Stomach (tissue), 9 donors: Measurements from ENCODE around the gene CDC37L1. TPM values are rescaled to one million over a fixed set of nuclear protein-coding genes. Genes with fewer than 3 reads are reported as not detected.
A peak's percentile ranks its signal among the peaks of the same experiment; 100 is the strongest.

ENCODE experiments used
- DNase-seq, 2 donors: peaks; one replicate each; pipeline versions ENCODE4 v3.0.0 to v3.0.0-alpha.2; 2013 to 2019
- H3K27ac ChIP-seq, 5 donors: fragments of 200-600 bp in 4 of 5; sonication (generic) in 4 of 5; one replicate each; pipeline ENCODE4 v1.5.1; 2013 to 2019; ENCODE audit warnings: mild to moderate bottlenecking in 1 of 5, moderate library complexity in 1 of 5
- H3K27me3 ChIP-seq, 3 donors: fragments of 200-600 bp; sonication (generic); one replicate each; pipeline ENCODE4 v1.5.1; 2017 to 2019; ENCODE audit warnings: mixed run types in 1 of 3
- H3K36me3 ChIP-seq, 4 donors: fragments of 200-600 bp; sonication (generic); 1 replicate in 3 of 4; 2 replicates in 1 of 4; pipeline ENCODE4 v1.5.1; 2016 to 2019
- H3K4me1 ChIP-seq, 4 donors: fragments of 200-600 bp; sonication (generic); one replicate each; pipeline ENCODE4 v1.5.1; 2016 to 2019
- H3K4me3 ChIP-seq, 4 donors: fragments of 200-600 bp; sonication (generic) in 3 of 4; one replicate each; pipeline ENCODE4 v1.5.1; 2016 to 2019; ENCODE audit warnings: mild to moderate bottlenecking in 1 of 4
- H3K9me3 ChIP-seq, 4 donors: fragments of 200-600 bp; sonication (generic); one replicate each; pipeline ENCODE4 v1.5.1; 2016 to 2019
- EP300 ChIP-seq: sonication (generic); formaldehyde crosslinking; IDR thresholded peaks from one replicate; pipeline ENCODE4 v1.6.1; 2017; ENCODE audit warnings: antibody characterized with exemption
- POLR2A ChIP-seq, 4 donors: fragments of 450-650 bp; IDR thresholded peaks; one replicate each; pipeline ENCODE4 v1.6.1; 2016; ENCODE audit warnings: antibody characterized with exemption in 4 of 4, control low read depth in 2 of 4, mild to moderate bottlenecking in 1 of 4, moderate library complexity in 1 of 4
- POLR2AphosphoS5 ChIP-seq, 3 donors: sonication (generic); formaldehyde crosslinking; IDR thresholded peaks; one replicate each; pipeline ENCODE4 v1.6.1; 2016; ENCODE audit warnings: antibody characterized with exemption in 3 of 3
- WGBS, 5 donors: extraction: QIAGEN DNeasy Blood & Tissue Kit in 3 of 5; methylation state at CpG; one replicate each; pipeline versions ENCODE4 v1.1.5 to v1.1.7; 2013 to 2018; 5-methylcytosine and 5-hydroxymethylcytosine counted together
- intact Hi-C: fragments of 100-400 bp; cut with DNase I; formaldehyde crosslinking; loops from one replicate; pipeline ENCODE4 v1.15.1; 2023; ENCODE audit warnings: low total_unique reads
- polyA plus RNA-seq, 3 donors: library from polyadenylated mRNA; stranded (reverse); fragments of 200-250 nt; gene quantifications; one replicate each; pipeline ENCODE4 v1.2.3, GENCODE V29; 2013
- total RNA-seq, 5 donors: library from RNA; depleted of rRNA; stranded (reverse); fragments of >200 nt; gene quantifications; one replicate each; pipeline versions ENCODE4 v1.1.0 to v1.2.3, GENCODE V29; 2014 to 2016
- TF ChIP-seq, protein P1 (sequence below), 7 experiments: fragments of 450-650 bp in 4 of 7; fragments of 200-600 bp in 3 of 7; sonication (generic) in 3 of 7; IDR thresholded peaks; one replicate each; pipeline ENCODE4 v1.5.1; 2016 to 2019; ENCODE audit warnings: antibody characterized with exemption in 7 of 7, control low read depth in 2 of 7, mild to moderate bottlenecking in 1 of 7
- donor health status: healthy with polysubstance abuse.
- donor health status: Bipolar disorder and iron deficiency.
- donor health status: healthy.

The CDC37L1 gene
- total and polyA plus RNA-seq, 8 donors: 3.5 to 56.7 (median 20.7) TPM

GRCh38 chr9:4700932-4701331, 21.6 kb downstream of the CDC37L1 start:
- WGBS, 5 donors: 60 to 76% (median 69%) methylated on average over 2 of the region's 2 CpGs

DNA sequence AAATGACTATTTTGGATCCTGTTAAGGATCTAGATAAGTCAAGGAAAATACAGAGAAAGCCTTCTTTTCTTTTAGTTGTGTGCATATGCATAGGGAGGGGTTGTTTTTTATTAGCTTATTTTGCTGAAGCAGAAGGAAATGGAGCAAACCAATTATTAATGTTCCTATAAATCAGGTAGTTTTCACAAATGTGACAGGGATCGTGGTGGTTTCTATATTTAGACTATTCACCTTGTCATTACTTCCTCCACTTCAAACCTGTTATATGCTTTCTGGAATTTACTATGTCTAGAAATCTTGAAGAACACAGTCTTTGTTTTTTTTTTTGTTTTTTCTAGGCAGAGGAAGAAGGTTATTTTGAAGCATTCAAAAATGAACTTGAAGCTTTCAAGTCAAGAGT, 22.2 kb downstream of the CDC37L1 start:
- H3K36me3 ChIP-seq: peaks cover 5 to 93% (median 87%) of the 10 kb centered on the region in 4 donors
- TF ChIP-seq POLR2AphosphoS5 (IDR thresholded peaks at IDR 0.05): no peak
- no peak overlapping the region for H3K27ac ChIP-seq
- WGBS, 5 donors: 53 to 61% (median 58%) methylated on average over 1 of the region's 1 CpG
- H3K9me3 ChIP-seq: no peaks in the 10 kb centered on the region
- peaks cover 0 to 22% (median 7%) of the 10 kb centered on the region in 4 donors for H3K4me1 ChIP-seq
- no peaks in the 10 kb centered on the region for H3K27me3 ChIP-seq
- no peak for DNase-seq
- intact Hi-C loops: no loop called here
- H3K4me3 ChIP-seq: no peak overlapping the region

More at GRCh38 chr9:4700932-4701331, 21.6 kb downstream of the CDC37L1 start:
- H3K36me3 ChIP-seq: peaks cover 3 to 91% (median 85%) of the 10 kb centered on the region in 4 donors
- no peak overlapping the region for H3K27ac ChIP-seq
- no peak overlapping the region for H3K4me3 ChIP-seq
- intact Hi-C loops: no loop called here
- H3K9me3 ChIP-seq: no peaks in the 10 kb centered on the region
- TF ChIP-seq POLR2A (IDR thresholded peaks at IDR 0.05): no peak
- TF ChIP-seq EP300: no peak
- TF ChIP-seq, protein P1, sequence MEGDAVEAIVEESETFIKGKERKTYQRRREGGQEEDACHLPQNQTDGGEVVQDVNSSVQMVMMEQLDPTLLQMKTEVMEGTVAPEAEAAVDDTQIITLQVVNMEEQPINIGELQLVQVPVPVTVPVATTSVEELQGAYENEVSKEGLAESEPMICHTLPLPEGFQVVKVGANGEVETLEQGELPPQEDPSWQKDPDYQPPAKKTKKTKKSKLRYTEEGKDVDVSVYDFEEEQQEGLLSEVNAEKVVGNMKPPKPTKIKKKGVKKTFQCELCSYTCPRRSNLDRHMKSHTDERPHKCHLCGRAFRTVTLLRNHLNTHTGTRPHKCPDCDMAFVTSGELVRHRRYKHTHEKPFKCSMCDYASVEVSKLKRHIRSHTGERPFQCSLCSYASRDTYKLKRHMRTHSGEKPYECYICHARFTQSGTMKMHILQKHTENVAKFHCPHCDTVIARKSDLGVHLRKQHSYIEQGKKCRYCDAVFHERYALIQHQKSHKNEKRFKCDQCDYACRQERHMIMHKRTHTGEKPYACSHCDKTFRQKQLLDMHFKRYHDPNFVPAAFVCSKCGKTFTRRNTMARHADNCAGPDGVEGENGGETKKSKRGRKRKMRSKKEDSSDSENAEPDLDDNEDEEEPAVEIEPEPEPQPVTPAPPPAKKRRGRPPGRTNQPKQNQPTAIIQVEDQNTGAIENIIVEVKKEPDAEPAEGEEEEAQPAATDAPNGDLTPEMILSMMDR (IDR thresholded peaks at IDR 0.05): no peak
- no peak for TF ChIP-seq POLR2AphosphoS5 (IDR thresholded peaks at IDR 0.05)
- no peaks in the 10 kb centered on the region for H3K27me3 ChIP-seq
- peaks cover 0 to 28% (median 10%) of the 10 kb centered on the region in 4 donors for H3K4me1 ChIP-seq
- DNase-seq: no peak

DNA sequence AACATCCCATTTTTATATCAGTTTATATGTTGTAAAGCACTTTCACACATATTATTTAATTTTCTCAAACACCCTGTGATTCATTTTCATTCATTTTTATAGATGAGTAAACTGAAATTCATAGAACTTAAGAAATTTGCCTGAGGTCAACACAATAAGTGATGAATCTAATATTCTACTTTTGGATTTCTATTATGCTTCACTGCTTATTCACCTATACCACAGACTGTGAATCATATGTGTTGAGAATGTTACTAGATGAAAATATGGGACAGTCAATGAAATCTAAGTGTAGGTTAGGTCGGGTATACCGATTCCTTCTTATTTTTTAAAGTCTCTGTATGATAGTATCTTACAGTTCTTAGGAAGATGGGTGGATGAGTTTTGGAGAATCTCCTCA, 24.8 kb downstream of the CDC37L1 start:
- no peaks in the 10 kb centered on the region for H3K9me3 ChIP-seq
- WGBS, 5 donors: 88 to 95% (median 91%) methylated on average over 2 of the region's 2 CpGs
- peaks cover 0 to 14% (median 6%) of the 10 kb centered on the region in 4 donors for H3K4me1 ChIP-seq
- no peaks in the 10 kb centered on the region for H3K27me3 ChIP-seq
- intact Hi-C loops: no loop called here
- H3K4me3 ChIP-seq: no peak overlapping the region
- no peak overlapping the region for H3K27ac ChIP-seq
- H3K36me3 ChIP-seq: peaks cover 5 to 88% (median 82%) of the 10 kb centered on the region in 4 donors
- no peak for TF ChIP-seq POLR2A (IDR thresholded peaks at IDR 0.05)
- TF ChIP-seq POLR2AphosphoS5 (IDR thresholded peaks at IDR 0.05): no peak
- no peak for TF ChIP-seq EP300
- TF ChIP-seq, protein P1 (IDR thresholded peaks at IDR 0.05): no peak
- no peak for DNase-seq

DNA sequence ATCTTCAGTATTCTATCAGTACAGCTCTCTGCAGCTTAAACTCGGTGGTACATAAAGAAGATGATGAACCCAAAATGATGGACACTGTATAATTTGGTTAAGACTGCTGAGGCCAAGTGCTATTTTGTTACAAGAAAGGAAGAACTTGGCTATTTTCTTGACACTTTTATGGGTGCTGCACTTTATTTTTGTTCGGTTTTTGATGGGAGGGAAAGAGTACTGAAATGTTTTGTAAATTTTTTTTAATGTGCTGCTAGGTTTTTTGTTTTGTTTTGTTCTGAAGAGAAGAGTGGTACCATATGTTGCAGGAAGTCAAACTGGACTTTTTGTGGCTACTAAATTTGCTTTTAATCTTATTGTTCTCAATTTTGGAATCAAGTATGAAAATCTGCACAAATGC, 26.7 kb downstream of the CDC37L1 start:
- Histone ChIP-seq H3K9me3 (no peaks in the 10 kb centered on the region), H3K36me3 (peaks cover 10 to 85% (median 77%) of the 10 kb centered on the region in 4 donors), H3K27me3 (no peaks in the 10 kb centered on the region), H3K27ac (peak overlapping the region in 1 of 5 donors; percentile 17), H3K4me1 (peaks cover 0 to under 1% (median 0%) of the 10 kb centered on the region in 4 donors), H3K4me3 (no peak overlapping the region)
- intact Hi-C loops: no loop called here
- no peak for DNase-seq
- TF ChIP-seq EP300 (no peak), POLR2AphosphoS5 (IDR thresholded peaks at IDR 0.05) (no peak), POLR2A (IDR thresholded peaks at IDR 0.05) (no peak)
- TF ChIP-seq, protein P1 (IDR thresholded peaks at IDR 0.05): no peak
- 51 to 83% (median 60%) methylated on average over 2 of the region's 2 CpGs for WGBS, 5 donors

DNA sequence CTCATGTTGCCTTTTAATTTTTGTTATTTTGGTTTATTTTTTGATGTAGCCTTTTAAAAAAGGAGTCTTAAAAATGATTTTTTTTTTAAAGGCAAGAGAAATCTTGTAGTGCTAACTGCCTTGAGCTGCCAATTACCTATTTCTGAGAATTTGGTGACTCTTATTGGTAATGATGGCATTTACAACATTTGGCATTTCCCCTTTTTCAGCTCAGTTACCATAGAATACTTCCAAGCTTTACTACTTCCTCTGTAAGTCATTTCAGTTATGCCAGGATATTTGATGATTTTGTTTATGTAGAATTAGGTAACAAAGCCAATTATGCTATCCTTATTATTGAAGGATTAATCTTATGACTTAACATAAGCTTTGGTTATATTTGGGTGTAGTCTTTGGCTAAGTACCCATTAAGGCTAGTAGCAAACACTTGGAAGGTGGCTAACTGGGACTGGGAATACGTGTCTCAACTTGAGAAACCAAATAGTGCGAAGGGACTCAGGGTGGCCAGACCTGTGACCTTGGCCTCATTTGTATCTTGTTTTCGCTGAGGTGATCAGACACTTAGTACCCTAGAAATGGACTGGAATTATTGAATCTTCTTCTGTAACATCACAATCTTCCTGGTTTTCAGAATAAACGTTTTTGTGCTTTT, 27.7 kb downstream of the CDC37L1 start:
- intact Hi-C loops: no loop called here
- no peak for TF ChIP-seq EP300
- TF ChIP-seq, protein P1 (IDR thresholded peaks at IDR 0.05): no peak
- no peak for TF ChIP-seq POLR2AphosphoS5 (IDR thresholded peaks at IDR 0.05)
- no peak for DNase-seq
- Histone ChIP-seq H3K4me3 (no peak overlapping the region), H3K36me3 (peaks cover 15 to 87% (median 79%) of the 10 kb centered on the region in 4 donors), H3K27me3 (no peaks in the 10 kb centered on the region), H3K27ac (no peak overlapping the region), H3K9me3 (no peaks in the 10 kb centered on the region), H3K4me1 (no peaks in the 10 kb centered on the region)
- WGBS, 5 donors: 68 to 83% (median 72%) methylated on average over 4 of the region's 4 CpGs
